Astrocyte (in vitro differentiated cells and primary cell): ENCODE measurements around the gene ALK. TPM values are rescaled to one million over a fixed set of nuclear protein-coding genes. Genes with fewer than 3 reads are reported as not detected.

Experiments used
- DNase-seq: peaks from one replicate; pipeline ENCODE4 v3.0.0-alpha.2; 2010; ENCODE audit warnings: low read depth
- FAIRE-seq: peaks from 2 replicates; lab custom pipeline; 2011; peaks lifted over from hg19 to GRCh38; lab: Jason Lieb, UNC
- H2AFZ ChIP-seq: 2 replicates; pipeline ENCODE4 v1.6.0; 2012; ENCODE audit warnings: low read depth, low read length, inconsistent platforms
- H3K27ac ChIP-seq: 2 replicates; pipeline ENCODE4 v1.5.1; 2011; ENCODE audit warnings: low read depth, low read length, inconsistent platforms
- H3K27me3 ChIP-seq: 2 replicates; pipeline ENCODE4 v1.6.0; 2011; ENCODE audit warnings: low read length, inconsistent platforms; ENCODE audit not compliant: insufficient read depth
- H3K36me3 ChIP-seq: 2 replicates; pipeline ENCODE4 v1.5.1; 2011; ENCODE audit warnings: low read length, inconsistent platforms; ENCODE audit not compliant: insufficient read depth
- H3K4me1 ChIP-seq: 2 replicates; pipeline ENCODE4 v1.5.1; 2011; ENCODE audit warnings: low read length, inconsistent platforms; ENCODE audit not compliant: insufficient read depth
- H3K4me2 ChIP-seq: 2 replicates; pipeline ENCODE4 v1.6.0; 2012; ENCODE audit warnings: low read length, inconsistent platforms
- H3K4me3 ChIP-seq: 2 replicates; pipeline ENCODE4 v1.5.1; 2011; ENCODE audit warnings: low read depth, mild to moderate bottlenecking, low read length, inconsistent platforms; ENCODE audit not compliant: insufficient read depth
- H3K79me2 ChIP-seq: 2 replicates; pipeline ENCODE4 v1.6.0; 2012; ENCODE audit warnings: mild to moderate bottlenecking, low read length, inconsistent platforms; ENCODE audit not compliant: insufficient read depth
- H3K9ac ChIP-seq: 2 replicates; pipeline ENCODE4 v1.6.0; 2012; ENCODE audit warnings: mild to moderate bottlenecking, low read length, inconsistent platforms
- H3K9me3 ChIP-seq: 2 replicates; pipeline ENCODE4 v1.5.1; 2012; ENCODE audit warnings: low read depth, mild to moderate bottlenecking, low read length, inconsistent platforms; ENCODE audit not compliant: insufficient read depth
- H4K20me1 ChIP-seq: 2 replicates; pipeline ENCODE4 v1.6.0; 2012; ENCODE audit warnings: low read length, inconsistent platforms; ENCODE audit not compliant: insufficient read depth
- H3K27ac Mint-ChIP-seq: one replicate; pipeline ENCODE4 v1.8.0; 2021; ENCODE audit warnings: mild to moderate bottlenecking, mixed read lengths; ENCODE audit not compliant: unreplicated experiment
- H3K27me3 Mint-ChIP-seq: one replicate; pipeline ENCODE4 v1.8.0; 2021; ENCODE audit warnings: low read depth, mixed read lengths; ENCODE audit not compliant: unreplicated experiment
- H3K36me3 Mint-ChIP-seq: one replicate; pipeline ENCODE4 v1.8.0; 2021; ENCODE audit warnings: low read depth, mixed read lengths; ENCODE audit not compliant: unreplicated experiment
- H3K4me1 Mint-ChIP-seq: one replicate; pipeline ENCODE4 v1.8.0; 2021; ENCODE audit warnings: low read depth, mixed read lengths; ENCODE audit not compliant: unreplicated experiment
- H3K4me3 Mint-ChIP-seq: one replicate; pipeline ENCODE4 v1.8.0; 2021; ENCODE audit warnings: mild to moderate bottlenecking, moderate library complexity, mixed read lengths; ENCODE audit not compliant: unreplicated experiment
- H3K9me3 Mint-ChIP-seq: one replicate; pipeline ENCODE4 v1.8.0; 2021; ENCODE audit warnings: mild to moderate bottlenecking, mixed read lengths; ENCODE audit not compliant: unreplicated experiment
- EZH2 ChIP-seq: IDR thresholded peaks from 2 replicates; pipeline ENCODE4 v1.6.1; 2012; ENCODE audit warnings: mild to moderate bottlenecking, low read length, inconsistent platforms; ENCODE audit not compliant: insufficient read depth
- total RNA-seq: library from RNA; stranded (reverse); gene quantifications from 2 replicates; pipeline ENCODE4 v1.2.1, GENCODE V29; 2021
- TF ChIP-seq, protein P1 (sequence below): IDR thresholded peaks from 2 replicates; pipeline ENCODE4 v1.5.1; 2011; ENCODE audit warnings: low read depth, mild to moderate bottlenecking, inconsistent platforms, low read length, moderate library complexity; ENCODE audit not compliant: insufficient read depth

The ALK gene
- total RNA-seq, 1 donor from 2014 or later: 0.16 TPM

DNA sequence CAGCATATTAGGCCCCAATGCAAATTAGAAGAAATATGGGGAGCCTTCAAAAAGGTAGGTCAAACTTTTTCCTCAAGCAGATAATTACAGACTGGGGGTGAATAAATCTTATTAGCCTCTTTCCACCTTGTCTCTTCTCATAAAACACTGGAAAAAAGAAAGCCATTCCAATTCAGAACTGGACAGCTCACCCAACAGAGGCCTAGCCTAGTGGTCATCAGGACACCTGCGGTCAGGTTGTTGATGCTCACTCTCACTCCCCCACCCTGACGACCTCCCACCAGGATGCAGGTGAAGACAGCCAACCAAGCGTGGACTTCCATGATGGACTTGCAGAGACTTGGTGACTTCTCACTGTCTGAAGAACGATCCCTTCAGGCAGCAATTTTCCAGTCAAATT, 207.1 kb downstream of the ALK start:
- Mint-ChIP-seq H3K4me1 (no peaks in the 10 kb centered on the region), H3K27me3 (peaks cover 5% of the 10 kb centered on the region), H3K27ac (no peak overlapping the region), H3K4me3 (no peak overlapping the region), H3K36me3 (no peaks in the 10 kb centered on the region), H3K9me3 (peaks cover 4% of the 10 kb centered on the region)
- Histone ChIP-seq H3K27ac (no peak overlapping the region), H4K20me1 (no peaks in the 10 kb centered on the region), H2AFZ (no peak overlapping the region), H3K9me3 (no peaks in the 10 kb centered on the region), H3K36me3 (no peaks in the 10 kb centered on the region), H3K9ac (no peak overlapping the region), H3K4me2 (no peak overlapping the region), H3K27me3 (peaks cover 6% of the 10 kb centered on the region), H3K4me3 (no peak overlapping the region), H3K79me2 (no peaks in the 10 kb centered on the region), H3K4me1 (no peaks in the 10 kb centered on the region)
- no peak for DNase-seq
- FAIRE-seq: no peak
- TF ChIP-seq EZH2: no peak
- TF ChIP-seq, protein P1, sequence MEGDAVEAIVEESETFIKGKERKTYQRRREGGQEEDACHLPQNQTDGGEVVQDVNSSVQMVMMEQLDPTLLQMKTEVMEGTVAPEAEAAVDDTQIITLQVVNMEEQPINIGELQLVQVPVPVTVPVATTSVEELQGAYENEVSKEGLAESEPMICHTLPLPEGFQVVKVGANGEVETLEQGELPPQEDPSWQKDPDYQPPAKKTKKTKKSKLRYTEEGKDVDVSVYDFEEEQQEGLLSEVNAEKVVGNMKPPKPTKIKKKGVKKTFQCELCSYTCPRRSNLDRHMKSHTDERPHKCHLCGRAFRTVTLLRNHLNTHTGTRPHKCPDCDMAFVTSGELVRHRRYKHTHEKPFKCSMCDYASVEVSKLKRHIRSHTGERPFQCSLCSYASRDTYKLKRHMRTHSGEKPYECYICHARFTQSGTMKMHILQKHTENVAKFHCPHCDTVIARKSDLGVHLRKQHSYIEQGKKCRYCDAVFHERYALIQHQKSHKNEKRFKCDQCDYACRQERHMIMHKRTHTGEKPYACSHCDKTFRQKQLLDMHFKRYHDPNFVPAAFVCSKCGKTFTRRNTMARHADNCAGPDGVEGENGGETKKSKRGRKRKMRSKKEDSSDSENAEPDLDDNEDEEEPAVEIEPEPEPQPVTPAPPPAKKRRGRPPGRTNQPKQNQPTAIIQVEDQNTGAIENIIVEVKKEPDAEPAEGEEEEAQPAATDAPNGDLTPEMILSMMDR: no peak

DNA sequence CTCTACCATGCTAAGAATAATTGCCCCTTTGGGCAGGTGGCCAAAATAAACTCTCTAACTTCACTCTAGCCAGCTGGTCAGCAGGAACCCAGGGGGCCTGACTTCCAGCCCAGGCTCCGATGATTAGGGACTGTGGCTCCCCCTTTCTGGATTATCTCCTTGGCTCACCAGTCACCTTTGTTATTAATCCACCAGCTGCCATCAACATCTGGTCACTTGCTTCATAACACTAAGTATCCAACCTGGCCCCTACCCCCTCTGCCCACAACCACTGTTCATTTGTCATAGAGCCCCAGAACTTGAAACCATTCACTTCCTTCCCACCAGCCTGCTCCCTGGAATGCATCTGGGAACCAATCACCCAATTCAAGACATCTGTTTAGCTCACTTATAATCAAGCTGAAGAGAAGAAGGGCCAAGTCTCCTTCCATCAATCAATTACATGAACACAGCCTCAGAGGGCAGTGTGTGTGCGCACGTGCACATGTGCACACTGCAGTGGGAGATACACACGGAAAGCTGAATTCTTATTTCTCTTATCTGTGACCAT, 215.1 kb downstream of the ALK start:
- H3K9me3 Mint-ChIP-seq: peaks cover 2% of the 10 kb centered on the region
- peaks cover 4% of the 10 kb centered on the region for H3K4me1 Mint-ChIP-seq
- H3K4me3 ChIP-seq: no peak overlapping the region
- H3K36me3 ChIP-seq: no peaks in the 10 kb centered on the region
- peak overlapping the region; percentile 9 for H3K27ac Mint-ChIP-seq
- H3K9ac ChIP-seq: no peak overlapping the region
- H3K27me3 ChIP-seq: peaks cover 4% of the 10 kb centered on the region
- H3K4me3 Mint-ChIP-seq: no peak overlapping the region
- peaks cover 5% of the 10 kb centered on the region for H3K27me3 Mint-ChIP-seq
- H3K4me2 ChIP-seq: no peak overlapping the region
- H3K27ac ChIP-seq: no peak overlapping the region
- no peak overlapping the region for H2AFZ ChIP-seq
- H3K9me3 ChIP-seq: no peaks in the 10 kb centered on the region
- FAIRE-seq: no peak
- no peaks in the 10 kb centered on the region for H3K79me2 ChIP-seq
- peaks cover 8% of the 10 kb centered on the region for H3K4me1 ChIP-seq
- TF ChIP-seq, protein P1: no peak
- no peak for TF ChIP-seq EZH2
- no peaks in the 10 kb centered on the region for H4K20me1 ChIP-seq
- peaks cover 2% of the 10 kb centered on the region for H3K36me3 Mint-ChIP-seq
- DNase-seq: peak; percentile 53

DNA sequence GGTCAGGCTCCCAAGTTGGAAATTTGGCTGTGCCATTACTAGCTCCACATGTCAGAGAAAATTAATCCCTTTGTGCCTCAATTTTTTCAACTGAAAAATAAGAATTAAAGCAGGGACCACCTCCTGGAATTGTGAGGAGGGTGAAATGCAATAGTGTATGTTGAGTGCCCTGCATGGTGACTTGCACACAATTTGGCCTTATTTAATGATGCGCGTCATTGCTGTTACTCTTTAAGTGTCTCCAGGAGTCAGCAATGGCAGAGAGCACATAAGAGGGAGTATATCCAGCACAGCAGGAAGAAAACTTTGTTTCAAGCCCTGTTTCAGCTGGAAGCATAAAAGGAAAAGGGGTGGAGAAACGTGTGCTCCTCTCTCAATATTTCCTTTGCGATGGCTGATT, 215.8 kb downstream of the ALK start:
- peaks cover 14% of the 10 kb centered on the region for H3K4me1 ChIP-seq
- Mint-ChIP-seq H3K4me1 (peaks cover 10% of the 10 kb centered on the region), H3K4me3 (no peak overlapping the region), H3K27me3 (peaks cover 5% of the 10 kb centered on the region), H3K27ac (no peak overlapping the region), H3K9me3 (peaks cover 3% of the 10 kb centered on the region), H3K36me3 (peaks cover 2% of the 10 kb centered on the region)
- DNase-seq (no peak), FAIRE-seq (no peak)
- H4K20me1 ChIP-seq: no peaks in the 10 kb centered on the region
- no peaks in the 10 kb centered on the region for H3K79me2 ChIP-seq
- TF ChIP-seq EZH2: no peak
- TF ChIP-seq, protein P1: no peak
- H3K36me3 ChIP-seq: no peaks in the 10 kb centered on the region
- no peak overlapping the region for H3K4me2 ChIP-seq
- H3K27ac ChIP-seq: no peak overlapping the region
- no peak overlapping the region for H3K9ac ChIP-seq
- H3K4me3 ChIP-seq: no peak overlapping the region
- no peak overlapping the region for H2AFZ ChIP-seq
- no peaks in the 10 kb centered on the region for H3K9me3 ChIP-seq
- peaks cover 4% of the 10 kb centered on the region for H3K27me3 ChIP-seq
